Tibial nerve (tissue), 4 donors: Measurements from ENCODE around the gene MAGI1.

ENCODE experiments used
- EP300 ChIP-seq, 2 donors: sonication (generic); formaldehyde crosslinking; IDR thresholded peaks; one replicate each; pipeline ENCODE4 v1.6.1; 2017; ENCODE audit warnings: antibody characterized with exemption in 2 of 2, mild to moderate bottlenecking in 1 of 2
- POLR2A ChIP-seq, 2 donors: fragments of 450-650 bp; IDR thresholded peaks; one replicate each; pipeline ENCODE4 v1.6.1; 2017; ENCODE audit warnings: antibody characterized with exemption in 2 of 2, mild to moderate bottlenecking in 2 of 2, moderate library complexity in 2 of 2
- TF ChIP-seq, protein P1 (sequence below), 5 experiments: fragments of 200-600 bp in 3 of 5; fragments of 450-650 bp in 2 of 5; sonication (generic) in 3 of 5; IDR thresholded peaks; one replicate each; pipeline ENCODE4 v1.5.1; 2016 to 2019; ENCODE audit warnings: antibody characterized with exemption in 5 of 5, mild to moderate bottlenecking in 3 of 5, moderate library complexity in 2 of 5

DNA sequence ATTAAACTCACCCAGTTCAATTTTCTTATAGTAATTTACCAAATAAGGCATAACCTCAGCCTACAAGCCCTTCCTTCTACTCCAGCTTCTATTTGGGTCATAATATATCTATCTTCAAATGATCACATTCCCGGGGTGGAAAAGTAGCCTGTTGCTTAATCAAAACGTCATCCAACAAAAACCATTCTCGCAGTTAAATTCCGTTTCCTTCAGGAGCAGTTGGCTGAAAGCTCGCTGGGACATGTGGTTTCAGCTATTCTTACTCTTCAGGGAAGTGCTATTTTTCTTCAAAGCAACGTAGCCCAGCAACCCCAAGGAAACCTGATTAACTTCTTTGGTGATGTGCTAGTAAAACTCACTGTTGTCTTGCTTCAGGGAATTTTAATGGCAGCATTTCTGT lies 59.6 kb downstream of the MAGI1 start:
- TF ChIP-seq POLR2A (IDR thresholded peaks at IDR 0.05) (no peak), EP300 (IDR thresholded peaks at IDR 0.05) (peak in 1 of 2 donors; percentile 20)
- TF ChIP-seq, protein P1, sequence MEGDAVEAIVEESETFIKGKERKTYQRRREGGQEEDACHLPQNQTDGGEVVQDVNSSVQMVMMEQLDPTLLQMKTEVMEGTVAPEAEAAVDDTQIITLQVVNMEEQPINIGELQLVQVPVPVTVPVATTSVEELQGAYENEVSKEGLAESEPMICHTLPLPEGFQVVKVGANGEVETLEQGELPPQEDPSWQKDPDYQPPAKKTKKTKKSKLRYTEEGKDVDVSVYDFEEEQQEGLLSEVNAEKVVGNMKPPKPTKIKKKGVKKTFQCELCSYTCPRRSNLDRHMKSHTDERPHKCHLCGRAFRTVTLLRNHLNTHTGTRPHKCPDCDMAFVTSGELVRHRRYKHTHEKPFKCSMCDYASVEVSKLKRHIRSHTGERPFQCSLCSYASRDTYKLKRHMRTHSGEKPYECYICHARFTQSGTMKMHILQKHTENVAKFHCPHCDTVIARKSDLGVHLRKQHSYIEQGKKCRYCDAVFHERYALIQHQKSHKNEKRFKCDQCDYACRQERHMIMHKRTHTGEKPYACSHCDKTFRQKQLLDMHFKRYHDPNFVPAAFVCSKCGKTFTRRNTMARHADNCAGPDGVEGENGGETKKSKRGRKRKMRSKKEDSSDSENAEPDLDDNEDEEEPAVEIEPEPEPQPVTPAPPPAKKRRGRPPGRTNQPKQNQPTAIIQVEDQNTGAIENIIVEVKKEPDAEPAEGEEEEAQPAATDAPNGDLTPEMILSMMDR (IDR thresholded peaks at IDR 0.05): no peak
